NB4 (cell line): ENCODE results near the gene FRMD6.

Experiments used
- MAX ChIP-seq: IDR thresholded peaks from 2 replicates; pipeline ENCODE4 v1.6.1; 2011; ENCODE audit warnings: low read depth, low read length
- MYC ChIP-seq: IDR thresholded peaks from 2 replicates; pipeline ENCODE4 v1.6.1; 2011; ENCODE audit warnings: low read depth, low read length
- POLR2A ChIP-seq: IDR thresholded peaks from 2 replicates; pipeline ENCODE4 v1.6.1; 2011; ENCODE audit warnings: mild to moderate bottlenecking; ENCODE audit not compliant: insufficient read length; ENCODE audit errors: extremely low read depth
- TF ChIP-seq, protein P1 (sequence below): IDR thresholded peaks from one replicate; pipeline ENCODE4 v1.5.1; 2012; ENCODE audit warnings: low read depth, low read length

GRCh38 chr14:51733147-51733546 lies 81.4 kb downstream of the FRMD6 start:
- no peak for TF ChIP-seq POLR2A
- TF ChIP-seq, protein P1, sequence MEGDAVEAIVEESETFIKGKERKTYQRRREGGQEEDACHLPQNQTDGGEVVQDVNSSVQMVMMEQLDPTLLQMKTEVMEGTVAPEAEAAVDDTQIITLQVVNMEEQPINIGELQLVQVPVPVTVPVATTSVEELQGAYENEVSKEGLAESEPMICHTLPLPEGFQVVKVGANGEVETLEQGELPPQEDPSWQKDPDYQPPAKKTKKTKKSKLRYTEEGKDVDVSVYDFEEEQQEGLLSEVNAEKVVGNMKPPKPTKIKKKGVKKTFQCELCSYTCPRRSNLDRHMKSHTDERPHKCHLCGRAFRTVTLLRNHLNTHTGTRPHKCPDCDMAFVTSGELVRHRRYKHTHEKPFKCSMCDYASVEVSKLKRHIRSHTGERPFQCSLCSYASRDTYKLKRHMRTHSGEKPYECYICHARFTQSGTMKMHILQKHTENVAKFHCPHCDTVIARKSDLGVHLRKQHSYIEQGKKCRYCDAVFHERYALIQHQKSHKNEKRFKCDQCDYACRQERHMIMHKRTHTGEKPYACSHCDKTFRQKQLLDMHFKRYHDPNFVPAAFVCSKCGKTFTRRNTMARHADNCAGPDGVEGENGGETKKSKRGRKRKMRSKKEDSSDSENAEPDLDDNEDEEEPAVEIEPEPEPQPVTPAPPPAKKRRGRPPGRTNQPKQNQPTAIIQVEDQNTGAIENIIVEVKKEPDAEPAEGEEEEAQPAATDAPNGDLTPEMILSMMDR = no peak
- TF ChIP-seq MYC = no peak
- TF ChIP-seq MAX = no peak
